Activated naive CD4-positive, alpha-beta T cell treated with anti-CD3 and anti-CD28 coated beads, Interleukin-2, amount 50 U/mL, for 24 hours (primary cell): ENCODE measurements around the gene TMEM256.

Experiments
- H3K27ac Mint-ChIP-seq: one replicate; pipeline ENCODE4 v1.8.0; 2021; ENCODE audit warnings: mild to moderate bottlenecking, mixed read lengths
- H3K27me3 Mint-ChIP-seq: one replicate; pipeline ENCODE4 v1.8.0; 2021; ENCODE audit warnings: mixed read lengths
- H3K36me3 Mint-ChIP-seq: one replicate; pipeline ENCODE4 v1.8.0; 2021; ENCODE audit warnings: mixed read lengths
- H3K4me1 Mint-ChIP-seq: one replicate; pipeline ENCODE4 v1.8.0; 2021; ENCODE audit warnings: mixed read lengths
- H3K4me3 Mint-ChIP-seq: one replicate; pipeline ENCODE4 v1.8.0; 2021; ENCODE audit warnings: mild to moderate bottlenecking, mixed read lengths
- H3K9me3 Mint-ChIP-seq: one replicate; pipeline ENCODE4 v1.8.0; 2021; ENCODE audit warnings: mixed read lengths

The TMEM256 gene

DNA sequence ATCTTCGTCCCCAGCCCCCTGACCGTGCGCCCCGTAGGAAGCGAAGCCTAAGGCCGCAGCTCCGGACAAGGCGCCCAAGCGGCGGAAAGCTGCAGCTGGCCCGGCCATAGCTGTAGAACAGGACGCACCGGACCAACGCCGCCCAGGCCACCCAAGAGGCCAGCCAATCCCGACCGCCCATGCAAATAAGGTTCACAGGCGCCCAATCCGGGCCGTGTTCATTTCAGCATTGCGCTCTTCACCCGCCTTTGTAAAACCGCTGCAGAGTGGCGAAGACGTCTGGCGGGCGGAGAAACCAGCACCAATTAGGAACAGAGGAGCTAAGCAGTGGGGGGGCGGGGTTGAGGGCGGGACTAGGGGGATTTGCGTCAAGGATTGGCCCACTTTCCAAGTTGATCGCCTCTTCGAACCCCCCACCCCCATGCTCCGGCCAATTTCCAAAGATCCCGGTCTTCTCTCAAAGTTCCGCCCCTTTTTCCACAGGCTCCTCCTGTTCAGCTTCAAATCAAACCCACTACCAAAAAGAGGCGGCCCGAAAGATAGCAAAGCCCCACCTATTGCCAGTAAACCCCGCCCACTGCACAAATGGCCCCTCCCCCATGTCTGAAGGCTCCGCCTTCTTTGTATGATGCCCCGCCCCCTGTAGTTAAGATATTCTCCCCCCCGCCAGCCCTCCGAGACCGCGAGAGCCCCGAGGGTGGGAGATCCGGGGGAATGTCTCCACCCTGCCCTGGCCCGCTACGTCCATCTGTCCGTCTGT lies at the start of gene TMEM256:
Gene TMEM256, minus strand, starts transcription at position 121 of the 760 bp plus-strand sequence. Its CDS starts 13 bp downstream, at position 108.
- Mint-ChIP-seq H3K36me3 (no peaks in the 10 kb centered on the region), H3K4me1 (peaks cover 18% of the 10 kb centered on the region), H3K9me3 (no peaks in the 10 kb centered on the region), H3K27ac (peak within 1 kb of the TSS; percentile 93), H3K27me3 (no peaks in the 10 kb centered on the region), H3K4me3 (peak within 1 kb of the TSS; percentile 96)

DNA sequence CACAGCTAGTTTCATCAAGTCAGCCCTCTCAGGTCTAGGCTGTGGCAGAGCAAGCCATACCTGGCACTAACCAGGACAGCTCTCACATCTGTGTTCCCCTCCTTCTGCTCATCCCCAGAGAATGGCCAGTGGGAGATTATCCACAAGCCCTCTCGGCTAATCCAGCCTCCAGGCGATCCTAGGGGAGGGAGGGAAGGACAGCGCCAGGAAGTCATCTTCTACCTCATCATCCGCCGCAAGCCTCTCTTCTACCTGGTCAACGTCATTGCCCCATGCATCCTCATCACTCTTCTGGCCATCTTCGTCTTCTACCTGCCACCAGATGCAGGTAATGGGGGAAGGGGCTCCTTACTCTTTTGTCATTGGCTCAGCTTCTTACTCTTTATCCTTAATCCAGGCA lies 44.6 kb upstream of the TMEM256 start:
- H3K36me3 Mint-ChIP-seq = peaks cover 9% of the 10 kb centered on the region
- H3K27me3 Mint-ChIP-seq = peaks cover 24% of the 10 kb centered on the region
- no peak overlapping the region for H3K4me3 Mint-ChIP-seq
- H3K27ac Mint-ChIP-seq = no peak overlapping the region
- peaks cover 22% of the 10 kb centered on the region for H3K4me1 Mint-ChIP-seq
- no peaks in the 10 kb centered on the region for H3K9me3 Mint-ChIP-seq

DNA sequence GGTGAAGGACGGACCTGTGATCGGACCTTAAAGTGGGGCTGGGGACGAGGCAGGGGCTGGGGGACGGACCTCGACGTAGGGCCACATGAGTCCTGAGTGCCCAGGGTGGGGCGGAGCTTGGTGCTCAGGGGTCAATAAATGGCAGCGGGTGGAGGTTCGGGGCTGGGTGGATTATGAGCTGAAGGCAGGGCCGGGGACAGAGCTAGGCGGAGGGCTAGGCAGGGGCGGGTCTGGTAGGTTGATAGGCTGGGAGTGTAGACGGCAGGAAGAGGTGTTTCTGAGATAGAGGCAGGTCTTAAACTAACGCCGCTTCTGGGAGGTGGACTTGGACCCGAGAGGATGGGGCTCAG lies 41.7 kb upstream of the TMEM256 start:
- peaks cover 39% of the 10 kb centered on the region for H3K27me3 Mint-ChIP-seq
- peaks cover 23% of the 10 kb centered on the region for H3K4me1 Mint-ChIP-seq
- peak overlapping the region; percentile 14 for H3K27ac Mint-ChIP-seq
- peak overlapping the region; percentile 80 for H3K4me3 Mint-ChIP-seq
- H3K36me3 Mint-ChIP-seq = peaks cover 9% of the 10 kb centered on the region
- H3K9me3 Mint-ChIP-seq = no peaks in the 10 kb centered on the region

DNA sequence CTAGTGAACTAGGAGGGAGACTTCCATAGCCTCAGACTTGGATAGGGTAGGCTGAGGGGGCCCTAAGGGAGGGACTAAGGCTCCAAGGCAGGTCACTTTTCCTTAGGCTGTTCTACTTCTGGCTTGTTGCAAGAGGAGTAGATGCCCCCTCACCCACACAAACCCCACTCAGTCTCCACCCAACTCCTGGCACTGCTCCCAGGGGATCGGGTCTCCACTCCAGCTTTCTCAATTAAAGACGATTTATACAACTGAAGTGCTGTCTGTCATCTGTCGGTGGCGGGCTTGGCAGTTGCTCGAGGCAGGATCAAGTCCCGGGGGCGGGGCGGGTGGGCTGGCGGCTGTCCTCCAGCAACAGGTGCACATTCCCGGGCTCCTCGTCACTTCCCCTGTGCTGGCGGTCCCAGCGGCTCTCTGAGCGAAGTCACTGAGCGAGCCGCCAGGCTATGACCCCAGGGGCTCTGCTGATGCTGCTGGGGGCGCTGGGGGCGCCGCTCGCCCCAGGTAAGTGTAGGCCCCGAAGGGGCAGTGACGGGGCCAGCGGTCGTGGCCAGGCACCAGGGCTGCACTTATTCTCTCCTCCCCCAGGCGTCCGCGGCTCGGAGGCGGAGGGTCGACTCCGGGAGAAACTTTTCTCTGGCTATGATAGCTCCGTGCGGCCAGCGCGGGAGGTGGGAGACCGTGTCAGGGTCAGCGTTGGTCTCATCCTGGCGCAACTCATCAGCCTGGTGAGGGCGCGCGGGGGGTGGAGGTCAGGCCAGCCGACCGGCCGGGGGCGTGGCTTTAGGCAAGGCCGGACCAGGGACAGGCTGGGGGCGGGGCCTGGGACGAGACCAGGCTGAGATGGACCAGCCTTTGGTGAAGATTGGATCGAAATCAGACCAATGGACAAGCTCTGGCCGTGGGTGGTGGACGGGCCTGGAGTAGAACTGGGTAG lies 41.1 kb upstream of the TMEM256 start, which contains the start of gene CHRNB1:
Gene CHRNB1, plus strand, starts transcription at position 380 of the 937 bp plus-strand sequence. Its CDS starts 67 bp downstream, at position 447.
- Mint-ChIP-seq H3K36me3 (peaks cover 9% of the 10 kb centered on the region), H3K27me3 (peaks cover 42% of the 10 kb centered on the region), H3K4me3 (peak within 1 kb of the TSS; percentile 80), H3K4me1 (peaks cover 30% of the 10 kb centered on the region), H3K27ac (peak within 1 kb of the TSS; percentile 14), H3K9me3 (no peaks in the 10 kb centered on the region)

DNA sequence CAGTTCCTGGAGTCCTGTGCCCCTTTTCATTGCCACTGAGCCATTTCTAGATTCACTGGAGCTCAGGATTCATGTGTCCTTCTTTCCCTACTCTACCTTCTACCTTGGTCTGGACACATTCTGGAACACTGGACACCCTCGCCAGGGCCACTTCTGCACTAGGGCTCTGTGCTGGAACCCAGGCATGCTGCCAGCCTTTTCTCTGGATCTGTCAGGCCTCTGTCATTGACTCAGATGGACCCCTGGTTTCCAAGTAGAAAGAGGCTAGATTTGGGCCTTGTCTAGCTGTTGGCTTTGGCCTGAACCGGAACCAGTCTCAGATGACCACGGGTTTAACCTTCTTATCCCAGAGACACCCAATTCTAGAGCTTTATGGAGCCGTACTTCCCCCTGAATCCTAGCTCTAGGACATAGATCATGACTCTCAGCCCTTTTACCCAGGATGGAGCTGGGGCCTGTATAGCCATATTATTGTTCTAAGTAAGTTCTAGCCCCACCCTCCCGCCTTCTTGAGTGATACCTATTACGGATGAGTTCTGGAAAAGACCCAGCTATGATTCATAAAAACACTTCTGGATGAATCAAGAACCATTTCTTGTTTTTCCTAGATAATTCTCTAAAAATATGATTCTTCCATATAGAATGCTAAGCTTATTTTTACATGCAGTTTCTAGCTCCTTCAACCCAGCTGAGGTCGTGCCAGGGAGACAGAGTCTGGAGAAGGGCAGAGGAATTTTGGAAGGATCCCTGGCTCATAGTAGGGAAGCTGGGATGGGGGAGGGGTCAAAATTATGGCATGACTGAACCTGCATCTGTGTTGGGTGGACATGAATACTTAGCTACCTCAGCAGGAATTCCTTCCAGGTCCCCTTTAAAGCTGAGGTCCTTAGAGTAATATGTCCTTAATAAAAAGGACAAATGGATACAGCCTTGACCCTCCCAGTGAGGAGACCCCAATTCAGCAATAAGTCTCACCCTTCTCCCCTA lies 39.9 kb upstream of the TMEM256 start:
- Mint-ChIP-seq H3K4me3 (no peak overlapping the region), H3K4me1 (peaks cover 35% of the 10 kb centered on the region), H3K27me3 (peaks cover 45% of the 10 kb centered on the region), H3K9me3 (no peaks in the 10 kb centered on the region), H3K36me3 (peaks cover 8% of the 10 kb centered on the region), H3K27ac (no peak overlapping the region)

DNA sequence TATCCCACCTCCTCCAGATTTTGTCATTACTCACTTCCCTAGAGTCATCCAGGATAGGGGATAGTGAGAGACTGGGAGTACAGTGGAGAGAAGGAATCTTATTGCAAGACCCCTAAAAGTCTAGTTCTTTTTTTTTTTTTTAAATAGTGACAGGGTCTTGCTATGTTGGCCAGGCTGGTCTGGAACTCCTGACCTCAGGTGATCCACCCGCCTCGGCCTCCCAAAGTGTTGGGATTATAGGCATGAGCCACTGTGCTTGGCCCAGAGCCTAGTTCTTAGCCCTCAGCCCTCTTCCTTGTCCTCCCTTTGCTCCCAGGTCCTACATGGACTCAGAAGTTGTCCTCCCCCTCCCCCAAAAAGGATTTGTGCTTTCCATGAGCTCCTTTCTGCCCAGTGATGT lies 38.2 kb upstream of the TMEM256 start:
- Mint-ChIP-seq H3K4me3 (peak overlapping the region; percentile 8), H3K27ac (peak overlapping the region; percentile 11), H3K9me3 (no peaks in the 10 kb centered on the region), H3K4me1 (peaks cover 41% of the 10 kb centered on the region), H3K27me3 (peaks cover 39% of the 10 kb centered on the region), H3K36me3 (no peaks in the 10 kb centered on the region)

DNA sequence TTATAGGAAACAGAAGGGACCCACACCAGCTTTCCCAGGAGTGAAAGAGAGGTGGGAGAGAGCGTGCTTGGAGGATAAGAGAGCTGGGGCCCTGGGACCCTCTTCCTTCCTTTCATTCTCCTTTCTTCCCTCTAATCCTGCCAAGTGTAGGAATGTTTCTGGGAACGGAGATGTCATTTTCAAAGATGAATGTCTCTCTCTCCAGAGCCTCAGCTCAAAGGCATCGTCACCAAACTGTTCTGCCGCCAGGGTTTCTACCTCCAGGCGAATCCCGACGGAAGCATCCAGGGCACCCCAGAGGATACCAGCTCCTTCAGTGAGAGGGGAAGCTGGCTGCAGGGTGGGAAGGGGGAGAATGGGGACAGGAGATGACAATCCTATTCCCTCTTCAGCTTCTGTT lies 37.4 kb upstream of the TMEM256 start:
- peaks cover 36% of the 10 kb centered on the region for H3K27me3 Mint-ChIP-seq
- H3K4me1 Mint-ChIP-seq = peaks cover 46% of the 10 kb centered on the region
- no peaks in the 10 kb centered on the region for H3K36me3 Mint-ChIP-seq

DNA sequence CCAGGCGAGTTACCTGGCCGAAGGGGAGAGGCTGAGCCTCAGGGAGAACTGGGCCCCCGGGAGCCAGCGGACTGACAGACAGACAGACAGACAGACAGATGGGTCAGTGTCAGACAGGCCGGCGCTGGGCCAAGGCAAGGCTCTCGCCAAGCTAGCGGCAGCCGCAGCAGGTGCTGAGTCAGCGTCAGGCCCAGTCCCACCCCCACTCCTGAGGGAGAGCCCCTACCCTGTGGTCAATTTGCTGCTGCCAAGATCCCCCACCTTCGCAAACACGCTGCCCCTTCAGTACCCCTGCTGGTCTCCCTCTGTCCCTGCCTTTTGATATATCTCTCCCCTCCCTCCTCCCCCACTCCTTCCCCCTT lies 36.9 kb upstream of the TMEM256 start:
- Mint-ChIP-seq H3K4me3 (peak overlapping the region; percentile 82), H3K27me3 (peaks cover 34% of the 10 kb centered on the region), H3K4me1 (peaks cover 46% of the 10 kb centered on the region), H3K36me3 (no peaks in the 10 kb centered on the region), H3K9me3 (no peaks in the 10 kb centered on the region), H3K27ac (no peak overlapping the region)

More for the DNA sequence above, 37.4 kb upstream of the TMEM256 start:
- H3K4me3 Mint-ChIP-seq = no peak overlapping the region
- H3K27ac Mint-ChIP-seq = no peak overlapping the region
- H3K9me3 Mint-ChIP-seq = no peaks in the 10 kb centered on the region

DNA sequence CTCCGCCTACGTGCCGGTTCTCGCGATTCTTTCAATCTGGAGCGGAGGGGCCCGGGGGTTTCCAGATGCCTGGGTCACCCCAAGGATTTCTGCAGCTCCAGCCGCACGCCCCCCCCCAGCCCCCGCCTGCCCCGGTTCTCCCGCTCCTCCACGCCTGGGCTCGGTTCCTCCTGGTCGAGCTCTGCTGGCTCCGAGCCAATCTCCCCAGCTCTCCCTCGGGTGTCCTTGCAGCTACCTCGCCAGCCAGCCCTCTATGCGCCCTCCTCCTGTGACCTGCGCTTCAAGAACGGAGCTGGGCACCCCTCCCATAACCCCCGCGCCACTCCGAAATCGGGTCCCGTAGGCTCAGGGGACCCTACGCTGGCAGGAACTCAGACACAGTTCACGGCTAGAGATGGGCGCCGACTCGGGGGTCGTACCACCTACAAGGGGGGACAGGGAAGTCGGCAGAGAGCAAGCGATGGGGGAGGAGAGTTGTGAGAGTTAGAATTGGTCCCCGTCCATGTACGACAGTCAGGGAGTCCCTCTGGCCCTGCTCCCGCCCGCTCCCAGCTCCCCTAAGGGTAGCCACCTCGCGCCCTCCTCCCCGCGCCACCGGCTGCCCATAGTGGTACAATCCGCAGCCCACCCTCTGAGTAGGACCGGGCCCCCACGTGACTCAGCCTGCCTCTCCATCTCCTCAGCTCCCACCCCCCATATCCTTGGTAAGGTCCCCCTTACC lies 36.4 kb upstream of the TMEM256 start:
- Mint-ChIP-seq H3K4me3 (peak overlapping the region; percentile 82), H3K4me1 (peaks cover 40% of the 10 kb centered on the region)

DNA sequence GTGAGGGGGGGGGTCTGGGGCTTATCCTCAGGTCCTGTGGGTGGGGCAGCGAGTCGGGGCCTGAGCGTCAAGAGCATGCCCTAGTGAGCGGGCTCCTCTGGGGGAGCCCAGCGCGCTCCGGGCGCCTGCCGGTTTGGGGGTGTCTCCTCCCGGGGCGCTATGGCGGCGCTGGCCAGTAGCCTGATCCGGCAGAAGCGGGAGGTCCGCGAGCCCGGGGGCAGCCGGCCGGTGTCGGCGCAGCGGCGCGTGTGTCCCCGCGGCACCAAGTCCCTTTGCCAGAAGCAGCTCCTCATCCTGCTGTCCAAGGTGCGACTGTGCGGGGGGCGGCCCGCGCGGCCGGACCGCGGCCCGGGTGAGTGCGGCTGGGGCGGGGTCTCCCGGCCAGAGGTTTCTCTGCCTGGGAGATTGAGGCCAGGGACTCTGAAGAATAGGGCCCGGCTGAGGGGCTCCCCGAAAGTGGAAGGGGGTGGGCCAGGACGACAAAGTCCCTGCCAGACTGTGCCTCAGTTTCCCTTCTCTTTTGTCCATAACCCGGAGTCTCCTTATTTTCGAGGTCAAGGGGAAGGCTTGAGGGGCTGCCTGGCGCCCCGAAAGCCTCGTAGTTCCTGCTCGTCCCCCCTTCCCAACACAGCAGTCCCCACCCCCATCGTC lies 35.7 kb upstream of the TMEM256 start, which contains the start of gene FGF11:
Gene FGF11, plus strand, starts transcription at position 51 of the 651 bp plus-strand sequence. Its CDS starts 109 bp downstream, at position 160.
- peak within 1 kb of the TSS; percentile 77 for H3K27ac Mint-ChIP-seq
- peak within 1 kb of the TSS; percentile 88 for H3K4me3 Mint-ChIP-seq
- no peaks in the 10 kb centered on the region for H3K36me3 Mint-ChIP-seq
- peaks cover 38% of the 10 kb centered on the region for H3K4me1 Mint-ChIP-seq
- H3K27me3 Mint-ChIP-seq = peaks cover 27% of the 10 kb centered on the region
- H3K9me3 Mint-ChIP-seq = no peaks in the 10 kb centered on the region

More for the DNA sequence above, 36.4 kb upstream of the TMEM256 start:
- H3K36me3 Mint-ChIP-seq = no peaks in the 10 kb centered on the region
- H3K9me3 Mint-ChIP-seq = no peaks in the 10 kb centered on the region
- peak overlapping the region; percentile 35 for H3K27ac Mint-ChIP-seq
- peaks cover 29% of the 10 kb centered on the region for H3K27me3 Mint-ChIP-seq

DNA sequence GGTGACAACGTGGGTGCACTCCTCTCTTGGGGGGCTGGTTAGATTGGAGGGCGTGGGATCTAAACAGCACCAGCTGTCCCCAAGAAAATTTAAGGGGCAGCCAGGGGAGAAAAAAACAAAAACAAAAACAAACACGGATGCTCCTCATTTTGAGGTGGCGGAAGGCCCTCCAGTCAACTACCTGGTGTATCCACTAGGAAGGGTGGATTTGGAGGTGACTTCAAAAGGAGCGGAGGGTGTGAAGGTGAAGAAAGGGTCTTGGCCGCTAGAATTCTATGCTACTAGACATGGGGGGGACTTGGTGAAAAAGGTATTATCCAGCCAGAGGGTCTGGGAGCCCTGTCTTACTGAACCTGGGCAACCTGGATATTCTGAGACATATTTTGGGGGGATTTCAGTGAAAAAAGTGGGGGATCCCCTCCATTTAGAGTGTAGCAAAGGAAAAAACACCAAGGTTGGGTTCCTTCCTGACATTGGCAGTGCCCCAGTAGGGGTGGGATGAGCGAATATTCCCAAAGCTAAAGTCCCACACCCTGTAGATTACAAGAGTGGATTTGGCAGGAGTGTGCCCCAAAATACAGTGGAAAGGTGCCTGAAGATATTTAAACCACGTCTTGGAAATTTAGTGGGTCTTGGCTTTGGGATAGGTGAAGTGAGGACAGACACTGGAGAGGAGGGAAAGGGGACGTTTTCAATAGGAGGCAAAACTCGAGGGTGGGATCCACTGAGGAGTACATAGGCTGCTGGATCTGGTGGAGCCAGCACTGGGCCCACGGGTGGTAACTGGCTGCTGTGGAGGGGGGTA lies 35.0 kb upstream of the TMEM256 start:
- Mint-ChIP-seq H3K9me3 (no peaks in the 10 kb centered on the region), H3K27me3 (peaks cover 25% of the 10 kb centered on the region), H3K27ac (peak overlapping the region; percentile 77), H3K36me3 (no peaks in the 10 kb centered on the region), H3K4me1 (peaks cover 38% of the 10 kb centered on the region), H3K4me3 (peak overlapping the region; percentile 88)

DNA sequence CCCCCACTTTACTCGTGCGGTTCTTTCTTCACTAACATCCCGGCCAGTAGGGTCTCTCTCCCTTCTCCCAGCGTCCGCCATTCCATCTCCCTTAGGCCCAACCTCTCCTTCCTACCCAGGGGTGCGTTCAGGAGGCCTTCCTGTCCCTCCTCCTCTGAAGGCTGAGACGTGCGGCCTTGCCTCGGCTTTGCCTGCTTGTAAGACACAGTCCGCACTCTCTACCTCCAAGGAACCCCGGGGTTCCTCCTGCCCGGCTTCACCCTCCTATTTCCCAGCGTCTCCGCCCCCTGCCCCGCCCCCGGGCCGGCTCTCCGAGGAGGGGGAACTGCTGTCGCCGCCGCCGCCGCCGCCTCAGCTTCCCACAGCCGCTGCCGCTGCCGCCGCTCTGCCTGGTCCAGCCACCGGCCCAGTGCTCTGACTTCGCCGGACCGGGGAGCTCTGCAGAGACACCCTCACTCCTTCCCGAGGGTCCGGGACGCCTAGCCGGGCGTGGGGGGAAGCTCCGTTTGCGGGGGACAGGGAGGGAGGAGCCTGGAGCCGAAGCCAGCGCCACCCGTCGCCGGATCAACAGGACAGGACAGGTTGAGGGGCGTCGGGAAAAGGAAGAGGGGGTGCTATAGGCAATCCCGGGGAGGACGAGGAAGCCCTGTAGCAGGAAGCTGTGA lies 34.2 kb upstream of the TMEM256 start:
- Mint-ChIP-seq H3K4me1 (peaks cover 38% of the 10 kb centered on the region), H3K9me3 (no peaks in the 10 kb centered on the region), H3K36me3 (no peaks in the 10 kb centered on the region), H3K27ac (peak overlapping the region; percentile 68), H3K27me3 (peaks cover 20% of the 10 kb centered on the region), H3K4me3 (peak overlapping the region; percentile 88)

DNA sequence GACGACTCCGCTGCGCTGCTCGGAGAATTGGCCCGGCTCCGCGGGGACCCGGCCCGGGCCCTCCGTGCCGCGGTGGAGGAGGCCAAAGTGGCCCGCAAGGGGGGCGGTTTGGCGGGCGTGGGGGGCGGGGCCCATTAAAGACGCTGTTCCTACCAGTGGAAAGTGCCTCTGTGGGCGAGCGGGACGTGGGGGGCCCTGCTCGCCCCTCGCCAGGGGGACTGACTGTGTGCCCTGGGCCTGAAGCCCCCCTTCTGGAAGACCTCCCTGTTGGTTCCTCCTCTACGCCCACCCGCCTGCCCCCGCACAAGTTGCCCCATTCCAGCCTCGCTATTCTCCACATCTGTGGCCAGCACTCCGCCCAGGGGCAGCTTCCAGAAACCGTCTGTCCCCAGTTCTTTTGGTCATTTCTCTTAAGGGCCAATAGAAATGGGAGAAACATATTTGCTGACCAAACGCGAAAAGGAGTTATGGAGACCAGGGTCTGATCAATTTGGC lies 33.5 kb upstream of the TMEM256 start:
- H3K36me3 Mint-ChIP-seq = no peaks in the 10 kb centered on the region
- peak overlapping the region; percentile 88 for H3K4me3 Mint-ChIP-seq
- no peaks in the 10 kb centered on the region for H3K9me3 Mint-ChIP-seq
- peaks cover 15% of the 10 kb centered on the region for H3K27me3 Mint-ChIP-seq
- peak overlapping the region; percentile 68 for H3K27ac Mint-ChIP-seq
- H3K4me1 Mint-ChIP-seq = peaks cover 38% of the 10 kb centered on the region
